ENCODE data around the gene CDHR3. TPM values are rescaled to one million over a fixed set of nuclear protein-coding genes. Genes with fewer than 3 reads are reported as not detected.

CDHR3 gene
- total RNA-seq, 1 experiment from 2014 or later: 3.3 TPM

GRCh38 chr7:105978974-105979373 is 15.9 kb downstream of the CDHR3 start:
- H2BK5ac ChIP-seq (ENCODE audit: insufficient read length, low read length): no peak overlapping the region
- H3K79me1 ChIP-seq (ENCODE audit: insufficient read depth, low read depth, low read length, poor library complexity, severe bottlenecking): no peaks in the 10 kb centered on the region
- no peak overlapping the region for H3T11ph ChIP-seq (ENCODE audit: low read length)
- no peak overlapping the region for H3K4me2 ChIP-seq (ENCODE audit: insufficient read depth, insufficient read length, low read length)
- H4K91ac ChIP-seq (ENCODE audit: insufficient read length, low read depth, low read length): no peak overlapping the region
- no peaks in the 10 kb centered on the region for H3K27me3 ChIP-seq (ENCODE audit: insufficient read depth, low read length)
- H3K9me3 Mint-ChIP-seq: no peaks in the 10 kb centered on the region; a peak in 1 of 5 replicates
- no peak overlapping the region for H2BK12ac ChIP-seq (ENCODE audit: insufficient read length, low read depth, low read length)
- WGBS (ENCODE audit: extremely low coverage, insufficient read length, low lambda C conversion rate): no CpG with 5 or more reads among the region's 2 CpGs
- H3K9me3 ChIP-seq (ENCODE audit: control insufficient read depth, low read depth, low read length): no peaks in the 10 kb centered on the region
- H2BK20ac ChIP-seq (ENCODE audit: low read depth, low read length, poor library complexity, severe bottlenecking): no peak overlapping the region
- H3K4me3 Mint-ChIP-seq: no peak overlapping the region
- no peak overlapping the region for H3K9ac ChIP-seq (ENCODE audit: extremely low read depth, insufficient read length, low read length)
- H4K20me1 ChIP-seq (ENCODE audit: control insufficient read depth, insufficient read depth, insufficient read length): no peaks in the 10 kb centered on the region
- no peak overlapping the region for H4K8ac ChIP-seq (replicated peaks; ENCODE audit: insufficient read length, low read depth, low read length)
- no peak overlapping the region for H3K18ac ChIP-seq (ENCODE audit: insufficient read length, low read depth, low read length)
- peaks cover 43 to 48% of the 10 kb centered on the region in 2 experiments for H3K4me1 Mint-ChIP-seq
- no peak overlapping the region for H3K27ac Mint-ChIP-seq
- H3K79me2 ChIP-seq (ENCODE audit: insufficient read depth, low read length): no peaks in the 10 kb centered on the region
- H2AK5ac ChIP-seq (ENCODE audit: insufficient read length, low read length): no peak overlapping the region
- no peak overlapping the region for H2AFZ ChIP-seq (ENCODE audit: low read length)
- H3K23ac ChIP-seq (ENCODE audit: insufficient read length, low read depth, low read length): no peak overlapping the region
- no peak overlapping the region for H3K14ac ChIP-seq (ENCODE audit: insufficient read depth, low read length)
- TF ChIP-seq CTCF (conservative IDR thresholded peaks at IDR 0.05): no peak
- H3K4ac ChIP-seq (ENCODE audit: low read depth, low read length): no peak overlapping the region
- H3K27me3 Mint-ChIP-seq (ENCODE audit: low read depth): no peaks in the 10 kb centered on the region; the same call in 1 of the 2 replicates
- H3K23me2 ChIP-seq (ENCODE audit: insufficient read length, low read depth, low read length, poor library complexity, severe bottlenecking): no peaks in the 10 kb centered on the region
- no peak overlapping the region for H3K27ac ChIP-seq (ENCODE audit: insufficient read length, low read depth, low read length)
- no peak overlapping the region for H4K5ac ChIP-seq (ENCODE audit: insufficient read length, low read depth, low read length)
- H3K56ac ChIP-seq (ENCODE audit: insufficient read length, low read depth, low read length): no peak overlapping the region
- no peak for DNase-seq
- H2BK15ac ChIP-seq (ENCODE audit: low read depth, low read length): no peak overlapping the region
- peaks cover 0 to 3% (median 0%) of the 10 kb centered on the region in 3 experiments; a peak in 1 of 7 replicates for H3K36me3 Mint-ChIP-seq (ENCODE audit: insufficient read depth in 1 of 3, low read depth in 3 of 3)
- H3K4me1 ChIP-seq (ENCODE audit: insufficient read depth, low read length): peaks cover 5% of the 10 kb centered on the region; the same call in 1 of the 2 replicates
- H2BK120ac ChIP-seq (ENCODE audit: low read depth, low read length, poor library complexity, severe bottlenecking): no peak overlapping the region

Data from H9 (cell line).